Heart left ventricle (tissue), 13 donors: ENCODE data around the gene C5orf22.

Experiments used
- POLR2A ChIP-seq, 2 donors: fragments of 450-650 bp; IDR thresholded peaks; one replicate each; pipeline ENCODE4 v1.6.1; 2017; ENCODE audit warnings: antibody characterized with exemption in 2 of 2, mild to moderate bottlenecking in 2 of 2, moderate library complexity in 2 of 2
- TF ChIP-seq, protein P1 (sequence below), 12 donors: fragments of 200-600 bp; sonication (generic) in 4 of 12; IDR thresholded peaks; one replicate each; pipeline versions ENCODE4 v1.5.0 to v1.8.0; 2018 to 2022; ENCODE audit warnings: antibody characterized with exemption in 12 of 12, mild to moderate bottlenecking in 5 of 12
- donor health status: ischemic (EF 13 %, LVEDD 7.1; RV severe dilation, severe dysfunction).
- donor health status: DM: no; HTN: yes; CAD: no.
- donor health status: DM: no; HTN: no; CAD: no.
- donor health status: ischemic (EF 25% LVEDD 6.9; RV normal size, moderate dysfunction).
- donor health status: ischemic (EF 25% LVEDD 5.7; RV mildly dilated, moderate dysfunction).
- donor health status: ischemic (EF 35%, LVEDD 5.7; RV mildly dilated, moderate dysfunction).
- donor health status: nonischemic (EF 11% LVEDD 7.7; RV severe dilation, severe dysfunction).
- donor health status: DM: yes; HTN: yes; CAD: no.
- donor health status: PGD.
- donor health status: ischemic (EF 29% LVEDD 5.4; RV normal size, mild dysfunction).
- donor health status: nonischemic (EF 23%, LVEDD 6.1; RV moderate dilation, normal function).

DNA sequence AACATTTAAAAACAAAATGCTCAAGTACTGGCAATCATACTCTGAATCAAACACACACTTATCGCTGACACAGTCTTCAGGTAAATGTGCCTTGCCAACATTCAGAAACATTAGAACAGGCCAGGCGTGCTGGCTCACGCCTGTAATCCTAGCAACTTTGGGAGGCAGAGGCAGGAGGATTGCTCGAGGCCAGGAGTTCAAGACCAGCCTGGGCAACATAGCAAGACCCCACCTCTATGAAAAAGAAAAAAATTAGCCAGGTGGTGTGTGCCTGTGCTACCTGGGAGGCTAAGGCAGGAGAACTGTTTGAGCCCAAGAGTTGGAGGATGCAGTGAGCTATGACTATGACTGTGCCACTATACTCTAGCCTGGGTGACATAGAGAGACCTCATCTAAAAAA is 20.8 kb upstream of the C5orf22 start:
- TF ChIP-seq, protein P1, sequence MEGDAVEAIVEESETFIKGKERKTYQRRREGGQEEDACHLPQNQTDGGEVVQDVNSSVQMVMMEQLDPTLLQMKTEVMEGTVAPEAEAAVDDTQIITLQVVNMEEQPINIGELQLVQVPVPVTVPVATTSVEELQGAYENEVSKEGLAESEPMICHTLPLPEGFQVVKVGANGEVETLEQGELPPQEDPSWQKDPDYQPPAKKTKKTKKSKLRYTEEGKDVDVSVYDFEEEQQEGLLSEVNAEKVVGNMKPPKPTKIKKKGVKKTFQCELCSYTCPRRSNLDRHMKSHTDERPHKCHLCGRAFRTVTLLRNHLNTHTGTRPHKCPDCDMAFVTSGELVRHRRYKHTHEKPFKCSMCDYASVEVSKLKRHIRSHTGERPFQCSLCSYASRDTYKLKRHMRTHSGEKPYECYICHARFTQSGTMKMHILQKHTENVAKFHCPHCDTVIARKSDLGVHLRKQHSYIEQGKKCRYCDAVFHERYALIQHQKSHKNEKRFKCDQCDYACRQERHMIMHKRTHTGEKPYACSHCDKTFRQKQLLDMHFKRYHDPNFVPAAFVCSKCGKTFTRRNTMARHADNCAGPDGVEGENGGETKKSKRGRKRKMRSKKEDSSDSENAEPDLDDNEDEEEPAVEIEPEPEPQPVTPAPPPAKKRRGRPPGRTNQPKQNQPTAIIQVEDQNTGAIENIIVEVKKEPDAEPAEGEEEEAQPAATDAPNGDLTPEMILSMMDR (IDR thresholded peaks at IDR 0.05) = no peak
- no peak for TF ChIP-seq POLR2A (IDR thresholded peaks at IDR 0.05)
